ENCODE results near the gene RPL34. TPM values are rescaled to one million over a fixed set of nuclear protein-coding genes. Genes with fewer than 3 reads are reported as not detected.
"Not testable (repeated sequence)": the region's sequence is repeated elsewhere in the genome, so short reads cannot be mapped to it uniquely, and the experiment has no call there.

RPL34 gene
- total RNA-seq, 2 donors from 2014 or later, result 804 to 1,203 TPM

DNA sequence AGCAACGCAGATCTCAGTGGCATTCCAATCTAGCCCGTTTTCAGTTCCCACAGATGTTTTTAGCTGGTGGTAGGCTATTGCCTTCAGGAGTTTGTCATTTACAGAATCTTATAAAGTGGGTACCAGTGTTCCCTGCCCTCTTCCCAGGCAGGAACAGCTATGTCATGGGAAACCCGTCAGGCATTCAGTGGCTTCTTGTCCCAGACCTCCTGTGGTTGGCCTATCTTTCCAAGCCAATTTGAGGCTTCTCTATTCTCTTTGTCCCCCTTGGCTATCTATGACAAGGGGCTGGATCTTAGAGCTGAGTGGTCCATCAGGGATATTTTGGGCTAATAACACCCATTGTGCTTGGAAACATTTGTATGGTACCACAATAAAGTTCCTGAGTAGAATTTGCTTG is 33.6 kb upstream of the RPL34 start:
- H3K27ac ChIP-seq, result no peak overlapping the region
- no peaks in the 10 kb centered on the region for H3K36me3 ChIP-seq (replicated peaks in 1 of 2; ENCODE audit: insufficient read depth in 1 of 2, low read depth in 2 of 2)
- no peaks in the 10 kb centered on the region for H3K4me1 ChIP-seq
- intact Hi-C loops (cut with DNase I), result no loop called here
- 75 to 84% methylated on average over 3 of the region's 3 CpGs for WGBS, 2 donors
- no peak for DNase-seq
- no peaks in the 10 kb centered on the region for H3K9me3 ChIP-seq
- no peak for TF ChIP-seq POLR2A (IDR thresholded peaks at IDR 0.05)
- TF ChIP-seq, protein P1, sequence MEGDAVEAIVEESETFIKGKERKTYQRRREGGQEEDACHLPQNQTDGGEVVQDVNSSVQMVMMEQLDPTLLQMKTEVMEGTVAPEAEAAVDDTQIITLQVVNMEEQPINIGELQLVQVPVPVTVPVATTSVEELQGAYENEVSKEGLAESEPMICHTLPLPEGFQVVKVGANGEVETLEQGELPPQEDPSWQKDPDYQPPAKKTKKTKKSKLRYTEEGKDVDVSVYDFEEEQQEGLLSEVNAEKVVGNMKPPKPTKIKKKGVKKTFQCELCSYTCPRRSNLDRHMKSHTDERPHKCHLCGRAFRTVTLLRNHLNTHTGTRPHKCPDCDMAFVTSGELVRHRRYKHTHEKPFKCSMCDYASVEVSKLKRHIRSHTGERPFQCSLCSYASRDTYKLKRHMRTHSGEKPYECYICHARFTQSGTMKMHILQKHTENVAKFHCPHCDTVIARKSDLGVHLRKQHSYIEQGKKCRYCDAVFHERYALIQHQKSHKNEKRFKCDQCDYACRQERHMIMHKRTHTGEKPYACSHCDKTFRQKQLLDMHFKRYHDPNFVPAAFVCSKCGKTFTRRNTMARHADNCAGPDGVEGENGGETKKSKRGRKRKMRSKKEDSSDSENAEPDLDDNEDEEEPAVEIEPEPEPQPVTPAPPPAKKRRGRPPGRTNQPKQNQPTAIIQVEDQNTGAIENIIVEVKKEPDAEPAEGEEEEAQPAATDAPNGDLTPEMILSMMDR (IDR thresholded peaks at IDR 0.05), result no peak
- ATAC-seq, result no peak
- no peaks in the 10 kb centered on the region for H3K27me3 ChIP-seq
- no peak overlapping the region for H3K4me3 ChIP-seq

DNA sequence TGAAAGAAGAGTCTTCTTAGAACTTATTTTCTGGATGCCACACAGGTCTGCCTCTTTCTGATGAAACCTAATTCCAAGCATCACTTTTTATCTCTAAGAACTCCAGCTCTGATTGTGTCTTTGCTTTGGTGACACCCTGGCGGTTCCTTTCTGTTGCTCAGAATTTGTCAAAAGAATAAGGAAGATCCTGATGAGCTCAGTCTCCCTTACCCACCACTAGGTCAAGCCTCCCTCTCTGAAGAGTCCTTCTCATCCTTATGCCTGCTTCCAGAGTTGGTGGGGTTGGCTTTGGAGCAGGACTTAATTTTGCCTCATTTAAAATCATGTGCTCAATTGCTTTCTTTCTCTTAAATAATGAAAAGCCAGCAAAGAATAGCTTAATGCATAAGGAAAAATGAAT is 31.5 kb upstream of the RPL34 start:
- ATAC-seq (no peak), DNase-seq (no peak)
- no peaks in the 10 kb centered on the region for H3K4me1 ChIP-seq
- no peak overlapping the region for H3K27ac ChIP-seq
- H3K27me3 ChIP-seq, result no peaks in the 10 kb centered on the region
- intact Hi-C loops (cut with DNase I), result no loop called here
- 79 to 82% methylated on average over 1 of the region's 1 CpG for WGBS, 2 donors
- no peak overlapping the region for H3K4me3 ChIP-seq
- H3K9me3 ChIP-seq, result no peaks in the 10 kb centered on the region
- TF ChIP-seq, protein P1 (IDR thresholded peaks at IDR 0.05), result no peak
- no peak for TF ChIP-seq POLR2A (IDR thresholded peaks at IDR 0.05)
- H3K36me3 ChIP-seq (replicated peaks in 1 of 2; ENCODE audit: insufficient read depth in 1 of 2, low read depth in 2 of 2), result no peaks in the 10 kb centered on the region

DNA sequence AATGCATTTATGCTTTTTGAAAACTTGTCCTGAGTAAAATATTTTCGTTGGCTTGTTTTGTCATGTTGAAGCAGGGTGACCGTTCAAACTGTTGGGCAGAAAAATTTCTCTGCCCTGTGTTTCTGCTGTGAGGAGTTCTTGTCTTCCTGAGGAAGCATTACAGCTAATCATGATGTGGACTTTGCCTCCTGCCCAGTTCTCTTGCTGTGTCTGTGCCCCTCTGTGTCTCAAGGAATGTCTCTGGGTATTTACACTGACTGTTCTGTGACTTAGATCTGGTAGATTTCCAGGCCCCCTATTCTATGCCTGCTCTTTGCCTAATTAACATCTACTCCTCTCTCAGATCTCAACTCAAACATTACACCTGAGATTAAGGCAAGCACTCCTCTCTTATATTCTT is 30.4 kb upstream of the RPL34 start:
- no peak for DNase-seq
- H3K27me3 ChIP-seq, result no peaks in the 10 kb centered on the region

DNA sequence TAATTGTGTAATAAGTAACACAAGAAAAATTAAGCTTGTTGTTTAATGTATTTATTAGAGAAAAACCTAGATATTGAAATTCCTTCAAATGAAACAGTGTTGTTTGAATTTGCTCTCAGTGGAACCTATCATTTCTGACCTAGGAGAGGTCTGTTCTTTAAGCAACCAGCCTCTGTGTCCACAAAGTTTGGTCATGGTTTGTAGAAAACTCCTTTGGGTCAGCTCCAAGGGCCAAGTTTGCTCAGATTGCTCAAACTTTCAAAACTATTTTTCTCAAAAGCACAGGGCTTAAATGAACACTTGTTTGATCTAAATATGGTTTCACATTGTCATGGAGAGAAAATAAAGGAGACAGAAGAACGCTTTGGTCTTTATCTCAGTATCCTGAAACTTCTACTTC is 29.6 kb upstream of the RPL34 start:
- no peak overlapping the region for H3K4me3 ChIP-seq
- TF ChIP-seq, protein P1 (IDR thresholded peaks at IDR 0.05), result no peak
- TF ChIP-seq POLR2A (IDR thresholded peaks at IDR 0.05), result no peak
- DNase-seq (no peak), ATAC-seq (no peak)
- no peak overlapping the region for H3K27ac ChIP-seq
- no peaks in the 10 kb centered on the region for H3K9me3 ChIP-seq
- no peaks in the 10 kb centered on the region for H3K36me3 ChIP-seq (replicated peaks in 1 of 2; ENCODE audit: insufficient read depth in 1 of 2, low read depth in 2 of 2)
- 91 to 94% methylated on average over 1 of the region's 1 CpG for WGBS, 2 donors
- H3K4me1 ChIP-seq, result no peaks in the 10 kb centered on the region
- intact Hi-C loops (cut with DNase I), result no loop called here
- H3K27me3 ChIP-seq, result no peaks in the 10 kb centered on the region

More for the DNA sequence above, 30.4 kb upstream of the RPL34 start:
- H3K27ac ChIP-seq, result no peak overlapping the region
- no peak for TF ChIP-seq POLR2A (IDR thresholded peaks at IDR 0.05)
- TF ChIP-seq, protein P1 (IDR thresholded peaks at IDR 0.05), result no peak
- no peak overlapping the region for H3K4me3 ChIP-seq
- no peaks in the 10 kb centered on the region for H3K9me3 ChIP-seq
- WGBS, 2 donors, result 65 to 73% methylated on average over 2 of the region's 2 CpGs
- intact Hi-C loops (cut with DNase I), result no loop called here
- no peaks in the 10 kb centered on the region for H3K36me3 ChIP-seq (replicated peaks in 1 of 2; ENCODE audit: insufficient read depth in 1 of 2, low read depth in 2 of 2)
- ATAC-seq, result no peak
- no peaks in the 10 kb centered on the region for H3K4me1 ChIP-seq

DNA sequence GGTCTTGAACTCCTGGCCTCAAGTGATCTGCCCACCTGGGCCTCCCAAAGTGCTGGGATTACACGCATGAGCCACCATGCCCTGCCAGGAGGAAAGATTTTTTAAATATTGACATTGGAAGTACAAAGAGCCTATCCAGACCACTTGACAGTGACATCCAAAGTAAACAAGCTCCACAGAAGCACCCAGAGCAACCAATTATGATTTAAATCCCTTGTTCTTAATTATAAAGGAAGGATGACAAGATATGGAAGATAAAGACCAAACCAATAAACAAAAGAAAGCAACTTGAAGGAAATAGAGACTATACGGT is 27.7 kb upstream of the RPL34 start:
- Histone ChIP-seq H3K27ac (no peak overlapping the region), H3K4me1 (no peaks in the 10 kb centered on the region), H3K36me3 (replicated peaks in 1 of 2; ENCODE audit: insufficient read depth in 1 of 2, low read depth in 2 of 2) (no peaks in the 10 kb centered on the region), H3K9me3 (no peaks in the 10 kb centered on the region), H3K4me3 (no peak overlapping the region), H3K27me3 (no peaks in the 10 kb centered on the region)
- DNase-seq (no peak), ATAC-seq (no peak)
- intact Hi-C loops (cut with DNase I), result no loop called here
- WGBS, 2 donors, result 67 to 73% methylated on average over 2 of the region's 2 CpGs
- TF ChIP-seq, protein P1 (IDR thresholded peaks at IDR 0.05), result no peak

DNA sequence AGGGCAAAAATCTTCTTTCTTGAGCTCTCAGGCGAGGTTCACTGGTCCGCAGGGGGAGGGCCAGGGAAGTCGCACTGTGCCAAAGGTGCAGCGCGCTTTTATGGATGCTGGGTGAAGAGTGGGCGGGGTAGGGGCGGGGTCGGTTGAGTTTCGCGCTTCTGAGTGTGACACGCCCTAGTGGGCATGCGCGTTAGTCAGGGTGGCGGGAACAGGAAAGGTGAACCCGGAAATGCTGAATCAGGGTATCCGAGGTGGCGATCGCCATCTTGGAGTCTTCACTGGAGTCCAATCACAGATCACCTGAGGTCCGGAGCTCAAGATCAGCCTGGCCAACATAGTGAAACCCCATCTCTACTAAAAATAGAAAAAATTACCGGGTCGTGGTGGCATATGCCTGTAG is 26.1 kb upstream of the RPL34 start:
- H3K9me3 ChIP-seq; H3K4me3 ChIP-seq; H3K27ac ChIP-seq; H3K4me1 ChIP-seq; H3K36me3 ChIP-seq (replicated peaks in 1 of 2; ENCODE audit: insufficient read depth in 1 of 2, low read depth in 2 of 2); DNase-seq; intact Hi-C loops (cut with DNase I); ATAC-seq; H3K27me3 ChIP-seq: not testable (repeated sequence)
- 96 to 97% methylated on average over 16 to 21 of the region's 21 CpGs for WGBS, 2 donors

All from body of pancreas (tissue), 4 donors.